Heart right ventricle (tissue), 16 donors: ENCODE measurements around the gene GRB7. TPM values are rescaled to one million over a fixed set of nuclear protein-coding genes. Genes with fewer than 3 reads are reported as not detected.

Experiments
- ATAC-seq, 8 donors: fragments of 200-7000 bp; cut with Tn5 transposase; one replicate each; pipeline ENCODE4 v1.9.1; 2020; ENCODE audit warnings: mild to moderate bottlenecking in 8 of 8, moderate library complexity in 8 of 8, moderate number of reproducible peaks in 1 of 8
- DNase-seq, 2 donors: peaks; one replicate each; pipeline ENCODE4 v3.0.0-alpha.2; 2020
- H3K27ac ChIP-seq, 10 donors: fragments of 200-600 bp; sonication (generic) in 2 of 10; one replicate each; pipeline versions ENCODE4 v1.5.0 to v1.8.0; 2020 to 2022; ENCODE audit warnings: mild to moderate bottlenecking in 3 of 10
- H3K27me3 ChIP-seq, 7 donors: fragments of 200-600 bp; one replicate each; pipeline ENCODE4 v1.8.0; 2021 to 2022; ENCODE audit warnings: mild to moderate bottlenecking in 2 of 7
- H3K36me3 ChIP-seq, 9 donors: fragments of 200-600 bp; sonication (generic) in 1 of 9; one replicate each; pipeline versions ENCODE4 v1.5.0 to v1.8.0; 2020 to 2022; ENCODE audit warnings: mild to moderate bottlenecking in 2 of 9
- H3K4me1 ChIP-seq, 9 donors: fragments of 200-600 bp; sonication (generic) in 1 of 9; one replicate each; pipeline versions ENCODE4 v1.5.0 to v1.8.0; 2020 to 2022; ENCODE audit warnings: mild to moderate bottlenecking in 4 of 9
- H3K4me3 ChIP-seq, 10 donors: fragments of 200-600 bp; sonication (generic) in 2 of 10; one replicate each; pipeline versions ENCODE4 v1.5.0 to v1.8.0; 2020 to 2022; ENCODE audit warnings: mild to moderate bottlenecking in 7 of 10, moderate library complexity in 2 of 10
- H3K9me3 ChIP-seq, 11 donors: fragments of 200-600 bp in 10 of 11; sonication (generic) in 2 of 11; one replicate each; pipeline versions ENCODE4 v1.5.0 to v1.8.0; 2013 to 2022; ENCODE audit warnings: mild to moderate bottlenecking in 2 of 11, control low read depth in 1 of 11, moderate library complexity in 1 of 11
- CTCF ChIP-seq, 9 donors: fragments of 200-600 bp; sonication (generic) in 2 of 9; IDR thresholded peaks; one replicate each; pipeline versions ENCODE4 v1.5.0 to v1.8.0; 2021 to 2022; ENCODE audit warnings: antibody characterized with exemption in 9 of 9, mild to moderate bottlenecking in 5 of 9, moderate library complexity in 1 of 9
- WGBS, 2 donors: extraction: QIAGEN DNeasy Blood & Tissue Kit; methylation state at CpG; one replicate each; pipeline ENCODE4 v1.1.7; 2013; ENCODE audit warnings: inconsistent platforms in 1 of 2; 5-methylcytosine and 5-hydroxymethylcytosine counted together
- intact Hi-C, 10 donors: fragments of 100-400 bp; cut with DNase I; formaldehyde crosslinking; loops; one replicate each; pipeline versions ENCODE4 v1.11.1 to v1.14.2; 2022
- polyA plus RNA-seq, 2 donors: library from polyadenylated mRNA; stranded (reverse); fragments of 200-250 nt; gene quantifications; one replicate each; pipeline ENCODE4 v1.2.3, GENCODE V29; 2013
- total RNA-seq, 10 donors: library from RNA; stranded (reverse); fragmentation: NEBNext Ultra II Directional in 3 of 10; extraction: Animal tissue kit (Norgen Biotek cat#: 25700) in 3 of 10; gene quantifications; one replicate each; pipeline versions ENCODE4 v1.2.1 to v1.2.4, GENCODE V29; 2021 to 2023
- donor health status: Arrhythmogenic right ventricular cardiomyopathy.
- donor health status: ischemic (EF 13 %, LVEDD 7.1; RV severe dilation, severe dysfunction).
- donor health status: healthy with polysubstance abuse.
- donor health status: DM: no; HTN: yes; CAD: no.
- donor health status: DM: no; HTN: no; CAD: no.
- donor health status: ischemic (EF 25% LVEDD 6.9; RV normal size, moderate dysfunction).
- donor health status: ischemic (EF 25% LVEDD 5.7; RV mildly dilated, moderate dysfunction).
- donor health status: healthy.
- donor health status: DM: yes; HTN: yes; CAD: no.
- donor health status: Ischemic cardiomyopathy.
- donor health status: ischemic (EF 35%, LVEDD 5.7; RV mildly dilated, moderate dysfunction).
- donor health status: nonischemic (EF 11% LVEDD 7.7; RV severe dilation, severe dysfunction).
- donor health status: DM: yes; HTN: yes; CAD: no.
- donor health status: PGD.
- donor health status: ischemic (EF 29% LVEDD 5.4; RV normal size, mild dysfunction).
- donor health status: nonischemic (EF 23%, LVEDD 6.1; RV moderate dilation, normal function).

Gene GRB7
- total and polyA plus RNA-seq, 12 donors: 0.44 to 4.7 (median 1.1) TPM

GRCh38 chr17:39769974-39770587, 32.3 kb downstream of the GRB7 start:
- no peak for TF ChIP-seq CTCF (IDR thresholded peaks at IDR 0.05)

GRCh38 chr17:39772415-39772814, 34.7 kb downstream of the GRB7 start:
- intact Hi-C loops: no loop called here

More at GRCh38 chr17:39769974-39770587, 32.3 kb downstream of the GRB7 start:
- peaks cover 0 to 11% (median 0%) of the 10 kb centered on the region in 9 donors for H3K36me3 ChIP-seq
- no peak overlapping the region for H3K4me3 ChIP-seq
- WGBS, 2 donors: 69 to 71% methylated on average over 8 of the region's 8 CpGs
- DNase-seq (no peak), ATAC-seq (no peak)
- H3K27ac ChIP-seq: peak overlapping the region in 1 of 10 donors; percentile 61
- H3K4me1 ChIP-seq: peaks cover 0 to 8% (median 0%) of the 10 kb centered on the region in 9 donors
- peaks cover 0 to 38% (median 17%) of the 10 kb centered on the region in 7 donors for H3K27me3 ChIP-seq
- no peaks in the 10 kb centered on the region for H3K9me3 ChIP-seq
- intact Hi-C loops: no loop called here

GRCh38 chr17:39772987-39773934, 35.5 kb downstream of the GRB7 start:
- no peak for TF ChIP-seq CTCF (IDR thresholded peaks at IDR 0.05)
- Histone ChIP-seq H3K9me3 (no peaks in the 10 kb centered on the region), H3K36me3 (no peaks in the 10 kb centered on the region), H3K4me1 (peaks cover 0 to 15% (median 0%) of the 10 kb centered on the region in 9 donors), H3K4me3 (no peak overlapping the region), H3K27me3 (peaks cover 0 to 56% (median 26%) of the 10 kb centered on the region in 7 donors), H3K27ac (peak overlapping the region in 1 of 10 donors; percentile 86)
- ATAC-seq (no peak), DNase-seq (no peak)
- intact Hi-C loops: no loop called here
- WGBS, 2 donors: 82 to 83% methylated on average over 7 of the region's 7 CpGs

More at GRCh38 chr17:39772415-39772814, 34.7 kb downstream of the GRB7 start:
- Histone ChIP-seq H3K4me3 (no peak overlapping the region), H3K4me1 (peaks cover 0 to 10% (median 0%) of the 10 kb centered on the region in 9 donors), H3K27me3 (peaks cover 0 to 49% (median 18%) of the 10 kb centered on the region in 7 donors), H3K27ac (peak overlapping the region in 1 of 10 donors; percentile 86), H3K9me3 (no peaks in the 10 kb centered on the region), H3K36me3 (no peaks in the 10 kb centered on the region)
- TF ChIP-seq CTCF (IDR thresholded peaks at IDR 0.05): no peak
- DNase-seq (no peak), ATAC-seq (no peak)

- Histone ChIP-seq H3K9me3 (no peaks in the 10 kb centered on the region), H3K4me1 (peaks cover 0 to 20% (median 0%) of the 10 kb centered on the region in 9 donors), H3K36me3 (no peaks in the 10 kb centered on the region), H3K27me3 (peaks cover 0 to 64% (median 28%) of the 10 kb centered on the region in 7 donors), H3K27ac (peak overlapping the region in 1 of 10 donors; percentile 86), H3K4me3 (no peak overlapping the region)
- ATAC-seq (no peak), DNase-seq (no peak)
- TF ChIP-seq CTCF (IDR thresholded peaks at IDR 0.05): no peak
- intact Hi-C loops: no loop called here
- 70 to 74% methylated on average over 4 of the region's 4 CpGs for WGBS, 2 donors
Observed at GRCh38 chr17:39774047-39774446, 36.3 kb downstream of the GRB7 start.
